CD14-positive monocyte (primary cell): ENCODE results near the gene RSPRY1. TPM values are rescaled to one million over a fixed set of nuclear protein-coding genes. Genes with fewer than 3 reads are reported as not detected.
A peak's percentile ranks its signal among the peaks of the same experiment; 100 is the strongest.

Source experiments
- DNase-seq, 3 donors: peaks; one replicate each; pipeline ENCODE4 v3.0.0-alpha.2; 2011 to 2022
- H2AFZ ChIP-seq: 2 replicates; pipeline ENCODE4 v1.6.0; 2012; ENCODE audit warnings: mild to moderate bottlenecking, low read depth, low read length, inconsistent platforms; ENCODE audit not compliant: insufficient read depth, poor library complexity, severe bottlenecking
- H3K27ac ChIP-seq, 2 donors: 1 replicate in 1 of 2; 2 replicates in 1 of 2; pipeline ENCODE4 v1.5.1; 2012 to 2013; ENCODE audit warnings: low read length in 2 of 2, control low read depth in 1 of 2, inconsistent platforms in 1 of 2, low read depth in 1 of 2, mild to moderate bottlenecking in 1 of 2
- H3K27me3 ChIP-seq, 2 donors: one replicate each; pipeline versions ENCODE4 v1.6.0 to v1.6.1; 2011 to 2013; ENCODE audit warnings: low read length in 2 of 2; ENCODE audit not compliant: control insufficient read depth in 2 of 2, insufficient read depth in 2 of 2
- H3K36me3 ChIP-seq, 2 donors: replicated peaks in 1 of 2; 1 replicate in 1 of 2; 2 replicates in 1 of 2; pipeline versions ENCODE4 v1.5.1 to v1.6.1; 2012 to 2013; ENCODE audit warnings: low read length in 2 of 2, control low read depth in 1 of 2, inconsistent platforms in 1 of 2, mild to moderate bottlenecking in 1 of 2; ENCODE audit not compliant: insufficient read depth in 2 of 2, control insufficient read depth in 1 of 2
- H3K4me1 ChIP-seq, 2 donors: 1 replicate in 1 of 2; 2 replicates in 1 of 2; pipeline versions ENCODE4 v1.5.1 to v1.6.1; 2012 to 2013; ENCODE audit warnings: low read length in 2 of 2, control low read depth in 1 of 2, inconsistent platforms in 1 of 2, mild to moderate bottlenecking in 1 of 2, moderate library complexity in 1 of 2; ENCODE audit not compliant: insufficient read depth in 2 of 2, control insufficient read depth in 1 of 2
- H3K4me2 ChIP-seq: replicated peaks from 2 replicates; pipeline ENCODE3; 2012; ENCODE audit warnings: low read length, moderate library complexity, mild to moderate bottlenecking; ENCODE audit not compliant: poor library complexity, severe bottlenecking; ENCODE audit errors: extremely low read depth
- H3K4me3 ChIP-seq, 3 experiments: fragments of 200-600 bp in 1 of 3; sonication (generic) in 1 of 3; replicated peaks in 1 of 3; 1 replicate in 2 of 3; 2 replicates in 1 of 3; pipeline ENCODE4 v1.5.1; 2011 to 2013; ENCODE audit warnings: low read length in 3 of 3, mild to moderate bottlenecking in 3 of 3, control low read depth in 2 of 3, low read depth in 2 of 3, inconsistent platforms in 1 of 3, moderate library complexity in 1 of 3
- H3K79me2 ChIP-seq: 2 replicates; pipeline ENCODE4 v1.6.0; 2012; ENCODE audit warnings: mild to moderate bottlenecking, control low read depth, inconsistent platforms, low read length, moderate library complexity; ENCODE audit not compliant: insufficient read depth
- H3K9ac ChIP-seq: 2 replicates; pipeline ENCODE4 v1.6.0; 2017; ENCODE audit warnings: low read length, mild to moderate bottlenecking; ENCODE audit not compliant: insufficient read depth, poor library complexity, severe bottlenecking
- H3K9me3 ChIP-seq, 2 donors: replicated peaks in 1 of 2; 1 replicate in 1 of 2; 2 replicates in 1 of 2; pipeline versions ENCODE4 v1.5.1 to v1.6.1; 2012 to 2013; ENCODE audit warnings: low read length in 2 of 2, control low read depth in 1 of 2; ENCODE audit not compliant: control insufficient read depth in 1 of 2, insufficient read depth in 1 of 2
- H4K20me1 ChIP-seq: 2 replicates; pipeline ENCODE4 v1.6.0; 2012; ENCODE audit warnings: mild to moderate bottlenecking, low read length, control low read depth, moderate library complexity; ENCODE audit not compliant: insufficient read depth
- H3K27ac Mint-ChIP-seq, 7 donors: one replicate each; pipeline ENCODE4 v1.8.0; 2020; ENCODE audit warnings: mild to moderate bottlenecking in 7 of 7, mixed read lengths in 7 of 7, moderate library complexity in 6 of 7, inconsistent platforms in 2 of 7
- H3K27me3 Mint-ChIP-seq, 3 donors: one replicate each; pipeline ENCODE4 v1.8.0; 2021 to 2022; ENCODE audit warnings: low read depth in 3 of 3, mild to moderate bottlenecking in 3 of 3, mixed read lengths in 3 of 3, moderate library complexity in 3 of 3, inconsistent platforms in 1 of 3
- H3K36me3 Mint-ChIP-seq, 2 donors: one replicate each; pipeline ENCODE4 v1.8.0; 2020; ENCODE audit warnings: mixed read lengths in 2 of 2, inconsistent platforms in 1 of 2, mild to moderate bottlenecking in 1 of 2
- H3K4me1 Mint-ChIP-seq: one replicate; pipeline ENCODE4 v1.8.0; 2020; ENCODE audit warnings: mild to moderate bottlenecking, mixed read lengths
- H3K4me3 Mint-ChIP-seq, 2 donors: one replicate each; pipeline ENCODE4 v1.8.0; 2020; ENCODE audit warnings: mild to moderate bottlenecking in 2 of 2, mixed read lengths in 2 of 2, moderate library complexity in 1 of 2
- H3K9me3 Mint-ChIP-seq, 7 donors: one replicate each; pipeline ENCODE4 v1.8.0; 2020 to 2022; ENCODE audit warnings: mixed read lengths in 7 of 7, mild to moderate bottlenecking in 6 of 7, moderate library complexity in 6 of 7, inconsistent platforms in 2 of 7
- WGBS: methylation state at CpG from one replicate; pipeline ENCODE4 v1.1.5; 2013; ENCODE audit warnings: missing lambda C conversion rate; ENCODE audit not compliant: insufficient coverage; 5-methylcytosine and 5-hydroxymethylcytosine counted together
- intact Hi-C, 2 donors: fragments of 100-400 bp; cut with micrococcal nuclease; formaldehyde crosslinking; loops; one replicate each; pipeline versions ENCODE4 v1.15.0 to v1.15.1; 2023
- polyA plus RNA-seq, 3 donors: library from polyadenylated mRNA; depleted of rRNA in 1 of 3; unstranded in 2 of 3; stranded (reverse) in 1 of 3; fragments of 300-500 nt in 2 of 3; fragments of >200 nt in 1 of 3; fragmentation: Illumina TruSeq in 2 of 3; gene quantifications; 1 replicate in 2 of 3; 2 replicates in 1 of 3; pipeline ENCODE4 v1.2.3, GENCODE V29; 2012 to 2021
- TF ChIP-seq, protein P1 (sequence below): fragments of 200-600 bp; IDR thresholded peaks from one replicate; pipeline ENCODE4 v1.8.0; 2022; ENCODE audit warnings: antibody characterized with exemption, mild to moderate bottlenecking

RSPRY1 gene
- polyA plus RNA-seq, 3 donors, result 15.7 to 28.3 (median 21.3) TPM

DNA sequence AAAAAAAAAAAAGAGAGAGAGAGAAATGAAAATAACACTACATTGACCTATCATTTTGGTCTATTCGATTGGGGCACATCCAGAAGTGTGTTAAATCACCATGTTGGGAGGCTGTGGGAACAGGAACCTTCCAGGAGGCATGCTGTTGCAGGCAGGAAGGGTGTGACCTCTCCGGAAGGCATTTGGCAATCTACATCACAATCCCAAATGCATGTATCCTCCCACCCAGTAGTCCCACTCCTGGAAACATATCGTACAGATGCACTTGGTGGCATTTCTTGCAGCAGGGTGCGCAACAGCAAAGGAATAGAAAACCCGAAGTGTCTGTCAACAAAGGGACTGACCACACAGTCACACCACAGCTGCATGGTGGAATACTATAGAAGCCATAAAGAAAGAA, 90.5 kb downstream of the RSPRY1 start:
- Histone ChIP-seq H3K27ac (peak overlapping the region in 1 of 2 donors; percentile 65), H3K4me2 (peak overlapping the region; percentile 74), H3K4me1 (peaks cover 40 to 57% of the 10 kb centered on the region in 2 donors), H3K79me2 (no peaks in the 10 kb centered on the region), H3K4me3 (peak overlapping the region in 1 of 3 experiments; percentile 56), H3K27me3 (peaks cover 0 to under 1% of the 10 kb centered on the region in 2 donors), H3K36me3 (no peaks in the 10 kb centered on the region), H2AFZ (no peak overlapping the region), H3K9me3 (no peaks in the 10 kb centered on the region), H3K9ac (peak overlapping the region; percentile 1), H4K20me1 (no peaks in the 10 kb centered on the region)
- WGBS, result 0% methylated on average over 3 of the region's 5 CpGs
- Mint-ChIP-seq H3K27me3 (peaks cover 10 to 14% (median 11%) of the 10 kb centered on the region in 3 donors), H3K4me3 (peak overlapping the region; percentile 68 to 88), H3K4me1 (peaks cover 53% of the 10 kb centered on the region), H3K36me3 (no peaks in the 10 kb centered on the region), H3K9me3 (peaks cover 0 to 2% (median 0%) of the 10 kb centered on the region in 7 donors), H3K27ac (peak overlapping the region; percentile 58 to 83 (median 72))
- intact Hi-C loops, result no loop called here
- TF ChIP-seq, protein P1, sequence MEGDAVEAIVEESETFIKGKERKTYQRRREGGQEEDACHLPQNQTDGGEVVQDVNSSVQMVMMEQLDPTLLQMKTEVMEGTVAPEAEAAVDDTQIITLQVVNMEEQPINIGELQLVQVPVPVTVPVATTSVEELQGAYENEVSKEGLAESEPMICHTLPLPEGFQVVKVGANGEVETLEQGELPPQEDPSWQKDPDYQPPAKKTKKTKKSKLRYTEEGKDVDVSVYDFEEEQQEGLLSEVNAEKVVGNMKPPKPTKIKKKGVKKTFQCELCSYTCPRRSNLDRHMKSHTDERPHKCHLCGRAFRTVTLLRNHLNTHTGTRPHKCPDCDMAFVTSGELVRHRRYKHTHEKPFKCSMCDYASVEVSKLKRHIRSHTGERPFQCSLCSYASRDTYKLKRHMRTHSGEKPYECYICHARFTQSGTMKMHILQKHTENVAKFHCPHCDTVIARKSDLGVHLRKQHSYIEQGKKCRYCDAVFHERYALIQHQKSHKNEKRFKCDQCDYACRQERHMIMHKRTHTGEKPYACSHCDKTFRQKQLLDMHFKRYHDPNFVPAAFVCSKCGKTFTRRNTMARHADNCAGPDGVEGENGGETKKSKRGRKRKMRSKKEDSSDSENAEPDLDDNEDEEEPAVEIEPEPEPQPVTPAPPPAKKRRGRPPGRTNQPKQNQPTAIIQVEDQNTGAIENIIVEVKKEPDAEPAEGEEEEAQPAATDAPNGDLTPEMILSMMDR, result no peak
- DNase-seq, result peak; percentile 34 to 47 (median 43)

GRCh38 chr16:57277586-57277985, 91.5 kb downstream of the RSPRY1 start:
- Mint-ChIP-seq H3K27me3 (peaks cover 15 to 22% (median 21%) of the 10 kb centered on the region in 3 donors), H3K4me3 (peak overlapping the region in 1 of 2 donors; percentile 46), H3K27ac (peak overlapping the region in 4 of 7 donors; percentile 22 to 80 (median 50)), H3K9me3 (peaks cover 0 to 2% (median 0%) of the 10 kb centered on the region in 7 donors), H3K36me3 (no peaks in the 10 kb centered on the region), H3K4me1 (peaks cover 52% of the 10 kb centered on the region)
- Histone ChIP-seq H3K4me3 (peak overlapping the region in 1 of 3 experiments; percentile 3), H3K9ac (no peak overlapping the region), H3K4me2 (peak overlapping the region; percentile 8), H2AFZ (no peak overlapping the region), H3K36me3 (no peaks in the 10 kb centered on the region), H3K27ac (peak overlapping the region; percentile 10 to 26), H4K20me1 (no peaks in the 10 kb centered on the region), H3K9me3 (no peaks in the 10 kb centered on the region), H3K27me3 (peaks cover 0 to 10% of the 10 kb centered on the region in 2 donors), H3K4me1 (peaks cover 40 to 57% of the 10 kb centered on the region in 2 donors), H3K79me2 (no peaks in the 10 kb centered on the region)
- no CpG with 5 or more reads among the region's 1 CpG for WGBS
- intact Hi-C loops, result no loop called here
- peak; percentile 37 to 41 (median 38) for DNase-seq
- TF ChIP-seq, protein P1, result no peak
